ENCODE data around the gene MUC13.
"Not testable (repeated sequence)": the region's sequence is repeated elsewhere in the genome, so short reads cannot be mapped to it uniquely, and the experiment has no call there.

MUC13 gene

DNA sequence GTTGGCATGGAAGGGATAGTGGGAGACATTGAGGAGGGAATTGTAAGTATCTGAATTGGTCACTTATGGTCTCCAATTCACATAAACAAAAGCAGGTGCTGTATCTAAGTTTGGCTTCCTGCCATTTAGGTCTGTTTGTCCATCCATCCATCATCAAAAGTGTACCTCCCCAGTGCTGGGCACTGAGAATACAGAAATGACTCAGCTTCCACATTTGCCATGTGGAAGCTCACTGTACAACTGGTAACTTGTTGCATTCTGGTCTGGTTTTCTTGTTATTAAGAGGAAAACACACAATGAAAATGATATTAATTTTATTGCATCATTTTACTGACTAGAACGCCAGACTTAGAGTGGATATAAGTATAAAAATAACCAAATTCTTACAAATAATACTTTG is 30.9 kb upstream of the MUC13 start:
- DNase-seq (ENCODE audit: extremely low spot score): no peak
- ChIA-PET CTCF (no interaction called here), POLR2A (no interaction called here)
- TF ChIP-seq L3MBTL2 (conservative IDR thresholded peaks at IDR 0.05): no peak

DNA sequence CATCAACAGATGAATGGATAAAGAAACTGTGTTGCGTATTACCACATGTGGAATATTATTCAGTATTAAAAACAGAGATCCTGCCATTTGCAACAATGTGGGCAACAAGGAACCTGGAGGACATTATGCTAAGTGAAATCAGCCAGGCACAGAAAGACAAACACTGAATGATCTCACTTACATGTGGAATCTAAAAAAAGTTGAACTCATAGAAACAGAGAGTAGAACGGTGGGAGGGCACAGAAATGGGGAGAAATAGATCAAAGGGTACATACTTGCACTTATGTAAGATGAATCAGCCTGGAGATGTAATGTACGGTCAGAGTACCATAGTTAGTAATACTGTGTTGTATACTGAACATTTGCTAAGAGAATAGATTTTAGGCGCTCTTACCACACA is 29.8 kb upstream of the MUC13 start:
- no peak for DNase-seq (ENCODE audit: extremely low spot score)
- TF ChIP-seq HDGF (IDR thresholded peaks at IDR 0.05; ENCODE audit: borderline replicate concordance): no peak
- TF ChIP-seq BHLHE40 (IDR thresholded peaks at IDR 0.05; ENCODE audit: borderline replicate concordance): no peak
- TF ChIP-seq FOXM1 (IDR thresholded peaks at IDR 0.05; ENCODE audit: borderline replicate concordance): no peak
- no peak for TF ChIP-seq CTBP1 (IDR thresholded peaks at IDR 0.05; ENCODE audit: borderline replicate concordance)
- no peak for TF ChIP-seq NFRKB (IDR thresholded peaks at IDR 0.05)
- no peak for TF ChIP-seq ARNT (IDR thresholded peaks at IDR 0.05)
- TF ChIP-seq ELF4 (IDR thresholded peaks at IDR 0.05): no peak
- no peak for TF ChIP-seq ZNF384 (IDR thresholded peaks at IDR 0.05)
- no peak for TF ChIP-seq FOXK2 (IDR thresholded peaks at IDR 0.05)
- no peak for TF ChIP-seq L3MBTL2 (conservative IDR thresholded peaks at IDR 0.05)
- no peak for TF ChIP-seq FOXA1 (IDR thresholded peaks at IDR 0.05)
- no peak for TF ChIP-seq SUZ12 (IDR thresholded peaks at IDR 0.05)
- CTCF ChIA-PET: no interaction called here
- POLR2A ChIA-PET: no interaction called here

DNA sequence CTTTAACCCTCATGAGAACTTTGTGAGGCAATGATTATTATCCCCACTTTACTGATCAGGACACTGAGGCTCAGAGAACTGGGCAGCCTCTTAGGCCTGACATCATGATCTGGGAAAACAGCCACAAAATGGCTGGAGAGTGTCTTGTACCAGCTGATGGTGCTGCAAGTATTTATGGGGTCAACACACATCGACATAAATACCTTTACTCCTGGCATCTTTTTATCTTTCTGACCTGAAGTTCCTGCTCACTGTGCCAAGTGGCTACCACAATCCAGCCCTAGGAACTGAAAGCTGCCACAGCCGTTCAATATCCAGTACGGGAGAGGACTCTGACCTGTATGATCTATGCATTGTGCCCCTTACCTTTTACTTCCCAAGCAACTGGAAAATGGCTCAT is 29.2 kb upstream of the MUC13 start:
- DNase-seq (ENCODE audit: extremely low spot score): no peak
- POLR2A ChIA-PET: no interaction called here
- TF ChIP-seq HDGF (IDR thresholded peaks at IDR 0.05; ENCODE audit: borderline replicate concordance) (no peak), SP1 (IDR thresholded peaks at IDR 0.05) (no peak), NFRKB (IDR thresholded peaks at IDR 0.05) (no peak), FOXA1 (IDR thresholded peaks at IDR 0.05) (no peak)
- CTCF ChIA-PET: no interaction called here

DNA sequence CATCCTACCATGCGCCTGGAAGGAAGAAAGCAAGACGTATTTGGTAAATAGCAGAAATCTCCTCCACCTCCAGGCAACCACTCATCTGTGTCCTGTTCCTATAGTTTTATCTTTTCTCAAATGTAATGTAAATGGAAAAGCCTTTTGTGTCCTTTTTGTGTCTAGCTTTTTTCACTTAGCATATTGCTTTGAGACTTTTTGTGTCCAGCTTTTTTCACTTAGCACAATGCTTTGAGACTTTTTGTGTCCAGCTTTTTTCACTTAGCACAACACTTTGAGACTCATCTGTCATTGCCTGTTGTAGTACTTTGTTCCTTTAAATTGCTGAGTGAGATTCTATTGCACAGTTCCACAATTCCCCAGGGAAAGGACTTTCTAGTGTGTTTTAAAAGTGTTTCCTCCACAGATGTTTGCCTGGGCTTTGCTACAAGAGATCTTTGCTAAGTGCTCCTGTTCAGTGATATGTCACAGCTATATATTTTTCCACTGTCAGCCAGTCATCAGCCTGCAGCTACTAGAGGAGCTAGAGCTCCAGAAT is 27.9 kb upstream of the MUC13 start:
- TF ChIP-seq SUZ12 (IDR thresholded peaks at IDR 0.05): no peak
- POLR2A ChIA-PET: no interaction called here
- no peak for DNase-seq (ENCODE audit: extremely low spot score)
- CTCF ChIA-PET: no interaction called here

DNA sequence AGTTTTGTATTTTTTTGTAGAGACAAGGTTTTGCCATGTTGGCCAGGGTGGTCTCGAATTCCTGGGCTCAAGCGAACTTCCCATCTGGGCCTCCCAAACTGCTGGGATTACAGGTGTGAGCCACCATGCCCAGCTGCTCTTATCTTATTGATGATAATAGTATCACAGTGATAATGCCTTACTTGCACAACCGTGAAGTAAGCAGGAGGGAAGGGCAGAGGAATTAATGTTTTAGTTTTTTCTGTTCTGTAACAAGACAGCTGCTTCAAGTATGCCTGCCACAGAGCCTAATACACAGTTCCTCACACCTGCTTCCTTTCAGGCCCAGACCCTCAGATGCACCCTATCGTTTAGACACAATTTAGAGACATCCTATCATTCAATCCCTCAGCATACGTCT is 26.1 kb upstream of the MUC13 start:
- CTCF ChIA-PET: no interaction called here
- POLR2A ChIA-PET: no interaction called here
- DNase-seq (ENCODE audit: extremely low spot score): no peak
- TF ChIP-seq FOXA1 (IDR thresholded peaks at IDR 0.05) (no peak), ELF4 (IDR thresholded peaks at IDR 0.05) (no peak), SUZ12 (IDR thresholded peaks at IDR 0.05) (no peak), TARDBP (IDR thresholded peaks at IDR 0.05) (no peak), BHLHE40 (IDR thresholded peaks at IDR 0.05; ENCODE audit: borderline replicate concordance) (no peak), FOXK2 (IDR thresholded peaks at IDR 0.05) (no peak), FOXM1 (IDR thresholded peaks at IDR 0.05; ENCODE audit: borderline replicate concordance) (no peak), ZNF384 (IDR thresholded peaks at IDR 0.05) (no peak), L3MBTL2 (conservative IDR thresholded peaks at IDR 0.05) (no peak), LEF1 (IDR thresholded peaks at IDR 0.05; ENCODE audit: borderline replicate concordance) (no peak), NFRKB (IDR thresholded peaks at IDR 0.05) (no peak), ARNT (IDR thresholded peaks at IDR 0.05) (no peak), HDGF (IDR thresholded peaks at IDR 0.05; ENCODE audit: borderline replicate concordance) (no peak), CTBP1 (IDR thresholded peaks at IDR 0.05; ENCODE audit: borderline replicate concordance) (no peak)
- TF ChIP-seq, protein P1, sequence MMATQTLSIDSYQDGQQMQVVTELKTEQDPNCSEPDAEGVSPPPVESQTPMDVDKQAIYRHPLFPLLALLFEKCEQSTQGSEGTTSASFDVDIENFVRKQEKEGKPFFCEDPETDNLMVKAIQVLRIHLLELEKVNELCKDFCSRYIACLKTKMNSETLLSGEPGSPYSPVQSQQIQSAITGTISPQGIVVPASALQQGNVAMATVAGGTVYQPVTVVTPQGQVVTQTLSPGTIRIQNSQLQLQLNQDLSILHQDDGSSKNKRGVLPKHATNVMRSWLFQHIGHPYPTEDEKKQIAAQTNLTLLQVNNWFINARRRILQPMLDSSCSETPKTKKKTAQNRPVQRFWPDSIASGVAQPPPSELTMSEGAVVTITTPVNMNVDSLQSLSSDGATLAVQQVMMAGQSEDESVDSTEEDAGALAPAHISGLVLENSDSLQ (IDR thresholded peaks at IDR 0.05): no peak

DNA sequence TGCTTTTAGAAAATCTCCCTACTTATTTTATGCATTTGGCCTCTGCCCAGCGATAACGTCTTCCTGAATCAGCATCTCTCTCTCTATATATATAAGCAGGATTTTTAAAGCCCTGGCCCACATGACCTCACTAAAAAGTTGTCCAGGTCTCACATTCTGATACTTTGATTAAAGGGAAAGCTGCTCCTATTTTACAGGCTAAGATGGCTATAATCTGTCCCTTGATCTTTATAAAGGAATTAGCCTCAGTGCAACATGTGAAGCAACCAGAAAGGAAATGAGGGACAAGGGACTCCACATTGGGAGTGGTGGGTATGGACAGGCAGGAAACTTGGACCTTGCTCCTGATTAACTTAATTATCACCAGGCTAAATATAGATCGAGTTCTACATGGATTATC is 25.6 kb upstream of the MUC13 start:
- no peak for DNase-seq (ENCODE audit: extremely low spot score)
- TF ChIP-seq BHLHE40 (IDR thresholded peaks at IDR 0.05; ENCODE audit: borderline replicate concordance) (no peak), L3MBTL2 (conservative IDR thresholded peaks at IDR 0.05) (no peak), ELF4 (IDR thresholded peaks at IDR 0.05) (no peak), ZNF384 (IDR thresholded peaks at IDR 0.05) (no peak), HDGF (IDR thresholded peaks at IDR 0.05; ENCODE audit: borderline replicate concordance) (no peak), FOXK2 (IDR thresholded peaks at IDR 0.05) (no peak), FOXM1 (IDR thresholded peaks at IDR 0.05; ENCODE audit: borderline replicate concordance) (no peak), FOXA1 (IDR thresholded peaks at IDR 0.05) (no peak), ARNT (IDR thresholded peaks at IDR 0.05) (no peak), LEF1 (IDR thresholded peaks at IDR 0.05; ENCODE audit: borderline replicate concordance) (no peak), NFRKB (IDR thresholded peaks at IDR 0.05) (no peak)
- TF ChIP-seq, protein P1 (IDR thresholded peaks at IDR 0.05): no peak
- CTCF ChIA-PET: no interaction called here
- POLR2A ChIA-PET: no interaction called here

DNA sequence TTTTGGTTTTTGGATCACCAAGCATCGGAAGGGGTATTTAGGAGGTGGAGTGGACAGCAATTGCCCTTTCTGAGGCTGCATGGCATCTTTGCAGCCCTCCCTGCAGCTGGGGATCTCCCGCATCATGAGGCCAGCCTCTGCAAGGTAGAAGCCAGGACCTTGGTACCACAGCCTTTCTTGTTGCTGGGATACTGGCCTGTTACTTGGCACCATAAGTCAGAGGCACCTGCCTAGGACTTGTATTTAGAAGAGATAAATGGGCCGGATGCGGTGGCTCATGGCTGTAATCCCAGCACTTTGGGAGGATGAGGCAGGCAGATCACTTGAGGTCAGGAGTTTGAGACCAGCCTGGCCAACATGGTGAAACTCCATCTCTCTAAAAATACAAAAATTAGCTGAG is 23.4 kb upstream of the MUC13 start:
- POLR2A ChIA-PET; DNase-seq (ENCODE audit: extremely low spot score); CTCF ChIA-PET: not testable (repeated sequence)

DNA sequence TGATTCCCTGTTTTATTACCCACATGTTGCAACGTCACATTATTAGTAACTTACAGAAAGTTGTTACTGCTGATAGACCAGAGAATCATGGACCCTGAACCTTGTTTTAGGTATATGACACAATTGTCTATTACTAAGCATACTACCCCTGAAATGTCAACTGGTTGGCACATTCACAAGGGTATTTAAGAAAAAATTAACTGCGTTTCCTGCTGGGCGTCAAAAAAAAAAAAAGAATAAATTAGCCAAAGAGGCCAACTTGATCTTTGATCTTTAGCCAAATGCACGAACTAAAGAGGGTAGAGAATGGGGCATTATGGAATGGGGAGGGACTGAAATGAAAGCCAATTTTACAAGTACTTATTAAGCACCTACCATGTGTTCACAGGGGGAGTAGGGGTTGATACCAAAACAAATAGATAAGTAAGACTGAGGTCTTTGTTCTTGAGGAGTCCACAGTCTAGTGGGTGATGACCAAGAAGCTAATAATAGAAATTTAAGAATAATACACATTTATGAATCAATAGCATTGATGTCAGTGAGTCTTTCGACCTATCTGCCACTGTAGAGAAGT is 17.8 kb upstream of the MUC13 start:
- TF ChIP-seq ZNF384 (IDR thresholded peaks at IDR 0.05) (no peak), CTBP1 (IDR thresholded peaks at IDR 0.05; ENCODE audit: borderline replicate concordance) (no peak), ARNT (IDR thresholded peaks at IDR 0.05) (no peak), HDGF (IDR thresholded peaks at IDR 0.05; ENCODE audit: borderline replicate concordance) (no peak), FOXK2 (IDR thresholded peaks at IDR 0.05) (no peak), BHLHE40 (IDR thresholded peaks at IDR 0.05; ENCODE audit: borderline replicate concordance) (no peak), LEF1 (IDR thresholded peaks at IDR 0.05; ENCODE audit: borderline replicate concordance) (no peak), ELF4 (IDR thresholded peaks at IDR 0.05) (no peak), NFRKB (IDR thresholded peaks at IDR 0.05) (no peak), TARDBP (IDR thresholded peaks at IDR 0.05) (no peak), SUZ12 (IDR thresholded peaks at IDR 0.05) (no peak), SP1 (IDR thresholded peaks at IDR 0.05) (no peak), FOXA1 (IDR thresholded peaks at IDR 0.05) (no peak), L3MBTL2 (conservative IDR thresholded peaks at IDR 0.05) (no peak), FOXM1 (IDR thresholded peaks at IDR 0.05; ENCODE audit: borderline replicate concordance) (no peak)
- TF ChIP-seq, protein P1 (IDR thresholded peaks at IDR 0.05): no peak
- ChIA-PET CTCF (interaction anchor here (0.5 to 1.0 kb wide), 3 partner anchors 20 to 264 kb away, joined by 3 to 4 read pairs (median 4); no protein-coding TSS in a partner anchor), POLR2A (no interaction called here)
- no peak for DNase-seq (ENCODE audit: extremely low spot score)

Data from HEK293T (cell line).